K562 (cell line): Measurements from ENCODE around the gene VPS37B. TPM values are rescaled to one million over a fixed set of nuclear protein-coding genes. Genes with fewer than 3 reads are reported as not detected.

Source experiments
- CTCFL ChIP-seq: IDR thresholded peaks from 2 replicates; pipeline ENCODE4 v1.6.1; 2011; ENCODE audit warnings: borderline replicate concordance, low read depth, mild to moderate bottlenecking, moderate library complexity, low read length; ENCODE audit not compliant: insufficient read depth, poor library complexity, severe bottlenecking
- DPF2 ChIP-seq: fragments of 450-650 bp; IDR thresholded peaks from 2 replicates; pipeline ENCODE4 v1.6.1; 2016
- NR2C1 ChIP-seq, 2 experiments: fragments of 450-650 bp; IDR thresholded peaks; 2 replicates each; pipeline ENCODE4 v1.6.1; 2017; ENCODE audit warnings: mild to moderate bottlenecking in 2 of 2, antibody characterized with exemption in 1 of 2, inconsistent platforms in 1 of 2, missing compliant biosample characterization in 1 of 2, missing genetic modification characterization in 1 of 2
- OTX1 ChIP-seq: fragments of 450-650 bp; formaldehyde crosslinking; IDR thresholded peaks from 2 replicates; pipeline ENCODE4 v1.4.0; 2022; ENCODE audit warnings: mild to moderate bottlenecking
- TCF3 ChIP-seq: sonication (generic); formaldehyde crosslinking; IDR thresholded peaks from 2 replicates; pipeline ENCODE4 v1.4.0; 2020; ENCODE audit warnings: mild to moderate bottlenecking, missing genetic modification reagents
- XRCC4 ChIP-seq: IDR thresholded peaks from one replicate; pipeline ENCODE4 v1.6.1; 2011; ENCODE audit not compliant: insufficient read depth, insufficient read length; ENCODE audit errors: extremely low read depth
- YBX1 ChIP-seq: fragments of 450-650 bp; IDR thresholded peaks from 2 replicates; pipeline ENCODE4 v1.7.1; 2016; ENCODE audit warnings: mild to moderate bottlenecking
- ZBTB8A ChIP-seq: fragments of 450-650 bp; IDR thresholded peaks from 2 replicates; pipeline ENCODE4 v1.6.1; 2018; ENCODE audit warnings: mild to moderate bottlenecking, moderate library complexity; ENCODE audit not compliant: partially characterized antibody
- ZFP1 ChIP-seq: fragments of 450-650 bp; formaldehyde crosslinking; IDR thresholded peaks from 2 replicates; pipeline ENCODE4 v1.4.0; 2020; ENCODE audit warnings: mild to moderate bottlenecking, mixed read lengths
- ZNF165 ChIP-seq: fragments of 250-450 bp; sonication (Bioruptor Pico); IDR thresholded peaks from 2 replicates; pipeline ENCODE4 v1.4.0; 2020; ENCODE audit warnings: borderline replicate concordance
- polyA plus RNA-seq, 8 experiments: library from polyadenylated mRNA; depleted of rRNA in 4 of 8; stranded (reverse) in 5 of 8; unstranded in 3 of 8; fragments of >200 nt; fragmentation: Nextera tagmentation in 2 of 8; fragmentation: Illumina TruSeq in 1 of 8; extraction: Ambion mirVana in 2 of 8; extraction: Trizol in 1 of 8; gene quantifications; 2 replicates each; pipeline versions ENCODE4 v1.2.1 to v1.2.3, GENCODE V29; 2011 to 2014; ENCODE audit warnings: inconsistent platforms in 1 of 8, missing spikeins in 1 of 8
- total RNA-seq, 7 experiments: library from RNA; depleted of rRNA in 6 of 7; stranded (reverse); fragments of >200 nt in 6 of 7; fragmentation: Illumina TruSeq in 2 of 7; extraction: Trizol in 2 of 7; gene quantifications; 2 replicates each; pipeline versions ENCODE4 v1.2.1 to v1.2.3, GENCODE V29; 2011 to 2021; ENCODE audit warnings: low replicate concordance in 1 of 7
- TF ChIP-seq, protein P1 (sequence below): IDR thresholded peaks from 2 replicates; pipeline ENCODE4 v1.6.1; 2016; ENCODE audit warnings: missing genetic modification characterization, missing compliant biosample characterization
- TF ChIP-seq, protein P2 (sequence below): fragments of 200-600 bp; sonication (generic); IDR thresholded peaks from one replicate; pipeline ENCODE4 v1.6.1; 2012; ENCODE audit warnings: mild to moderate bottlenecking, low read depth, low read length, inconsistent platforms

VPS37B gene
- total and polyA plus RNA-seq, 9 of the 15 experiments (the other 6 are each of a cell fraction or from before 2014, with no cell fraction given) = 0.28 to 37.4 (median 17.9) TPM

GRCh38 chr12:122888232-122888752 is 7.6 kb downstream of the VPS37B start (continued):
- TF ChIP-seq, protein P1, sequence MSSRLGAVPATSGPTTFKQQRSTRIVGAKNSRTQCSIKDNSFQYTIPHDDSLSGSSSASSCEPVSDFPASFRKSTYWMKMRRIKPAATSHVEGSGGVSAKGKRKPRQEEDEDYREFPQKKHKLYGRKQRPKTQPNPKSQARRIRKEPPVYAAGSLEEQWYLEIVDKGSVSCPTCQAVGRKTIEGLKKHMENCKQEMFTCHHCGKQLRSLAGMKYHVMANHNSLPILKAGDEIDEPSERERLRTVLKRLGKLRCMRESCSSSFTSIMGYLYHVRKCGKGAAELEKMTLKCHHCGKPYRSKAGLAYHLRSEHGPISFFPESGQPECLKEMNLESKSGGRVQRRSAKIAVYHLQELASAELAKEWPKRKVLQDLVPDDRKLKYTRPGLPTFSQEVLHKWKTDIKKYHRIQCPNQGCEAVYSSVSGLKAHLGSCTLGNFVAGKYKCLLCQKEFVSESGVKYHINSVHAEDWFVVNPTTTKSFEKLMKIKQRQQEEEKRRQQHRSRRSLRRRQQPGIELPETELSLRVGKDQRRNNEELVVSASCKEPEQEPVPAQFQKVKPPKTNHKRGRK (tag) = no peak
- TF ChIP-seq ZBTB8A = no peak
- TF ChIP-seq OTX1 (CRISPR knock-in tag) = no peak
- no peak for TF ChIP-seq CTCFL
- TF ChIP-seq, protein P2, sequence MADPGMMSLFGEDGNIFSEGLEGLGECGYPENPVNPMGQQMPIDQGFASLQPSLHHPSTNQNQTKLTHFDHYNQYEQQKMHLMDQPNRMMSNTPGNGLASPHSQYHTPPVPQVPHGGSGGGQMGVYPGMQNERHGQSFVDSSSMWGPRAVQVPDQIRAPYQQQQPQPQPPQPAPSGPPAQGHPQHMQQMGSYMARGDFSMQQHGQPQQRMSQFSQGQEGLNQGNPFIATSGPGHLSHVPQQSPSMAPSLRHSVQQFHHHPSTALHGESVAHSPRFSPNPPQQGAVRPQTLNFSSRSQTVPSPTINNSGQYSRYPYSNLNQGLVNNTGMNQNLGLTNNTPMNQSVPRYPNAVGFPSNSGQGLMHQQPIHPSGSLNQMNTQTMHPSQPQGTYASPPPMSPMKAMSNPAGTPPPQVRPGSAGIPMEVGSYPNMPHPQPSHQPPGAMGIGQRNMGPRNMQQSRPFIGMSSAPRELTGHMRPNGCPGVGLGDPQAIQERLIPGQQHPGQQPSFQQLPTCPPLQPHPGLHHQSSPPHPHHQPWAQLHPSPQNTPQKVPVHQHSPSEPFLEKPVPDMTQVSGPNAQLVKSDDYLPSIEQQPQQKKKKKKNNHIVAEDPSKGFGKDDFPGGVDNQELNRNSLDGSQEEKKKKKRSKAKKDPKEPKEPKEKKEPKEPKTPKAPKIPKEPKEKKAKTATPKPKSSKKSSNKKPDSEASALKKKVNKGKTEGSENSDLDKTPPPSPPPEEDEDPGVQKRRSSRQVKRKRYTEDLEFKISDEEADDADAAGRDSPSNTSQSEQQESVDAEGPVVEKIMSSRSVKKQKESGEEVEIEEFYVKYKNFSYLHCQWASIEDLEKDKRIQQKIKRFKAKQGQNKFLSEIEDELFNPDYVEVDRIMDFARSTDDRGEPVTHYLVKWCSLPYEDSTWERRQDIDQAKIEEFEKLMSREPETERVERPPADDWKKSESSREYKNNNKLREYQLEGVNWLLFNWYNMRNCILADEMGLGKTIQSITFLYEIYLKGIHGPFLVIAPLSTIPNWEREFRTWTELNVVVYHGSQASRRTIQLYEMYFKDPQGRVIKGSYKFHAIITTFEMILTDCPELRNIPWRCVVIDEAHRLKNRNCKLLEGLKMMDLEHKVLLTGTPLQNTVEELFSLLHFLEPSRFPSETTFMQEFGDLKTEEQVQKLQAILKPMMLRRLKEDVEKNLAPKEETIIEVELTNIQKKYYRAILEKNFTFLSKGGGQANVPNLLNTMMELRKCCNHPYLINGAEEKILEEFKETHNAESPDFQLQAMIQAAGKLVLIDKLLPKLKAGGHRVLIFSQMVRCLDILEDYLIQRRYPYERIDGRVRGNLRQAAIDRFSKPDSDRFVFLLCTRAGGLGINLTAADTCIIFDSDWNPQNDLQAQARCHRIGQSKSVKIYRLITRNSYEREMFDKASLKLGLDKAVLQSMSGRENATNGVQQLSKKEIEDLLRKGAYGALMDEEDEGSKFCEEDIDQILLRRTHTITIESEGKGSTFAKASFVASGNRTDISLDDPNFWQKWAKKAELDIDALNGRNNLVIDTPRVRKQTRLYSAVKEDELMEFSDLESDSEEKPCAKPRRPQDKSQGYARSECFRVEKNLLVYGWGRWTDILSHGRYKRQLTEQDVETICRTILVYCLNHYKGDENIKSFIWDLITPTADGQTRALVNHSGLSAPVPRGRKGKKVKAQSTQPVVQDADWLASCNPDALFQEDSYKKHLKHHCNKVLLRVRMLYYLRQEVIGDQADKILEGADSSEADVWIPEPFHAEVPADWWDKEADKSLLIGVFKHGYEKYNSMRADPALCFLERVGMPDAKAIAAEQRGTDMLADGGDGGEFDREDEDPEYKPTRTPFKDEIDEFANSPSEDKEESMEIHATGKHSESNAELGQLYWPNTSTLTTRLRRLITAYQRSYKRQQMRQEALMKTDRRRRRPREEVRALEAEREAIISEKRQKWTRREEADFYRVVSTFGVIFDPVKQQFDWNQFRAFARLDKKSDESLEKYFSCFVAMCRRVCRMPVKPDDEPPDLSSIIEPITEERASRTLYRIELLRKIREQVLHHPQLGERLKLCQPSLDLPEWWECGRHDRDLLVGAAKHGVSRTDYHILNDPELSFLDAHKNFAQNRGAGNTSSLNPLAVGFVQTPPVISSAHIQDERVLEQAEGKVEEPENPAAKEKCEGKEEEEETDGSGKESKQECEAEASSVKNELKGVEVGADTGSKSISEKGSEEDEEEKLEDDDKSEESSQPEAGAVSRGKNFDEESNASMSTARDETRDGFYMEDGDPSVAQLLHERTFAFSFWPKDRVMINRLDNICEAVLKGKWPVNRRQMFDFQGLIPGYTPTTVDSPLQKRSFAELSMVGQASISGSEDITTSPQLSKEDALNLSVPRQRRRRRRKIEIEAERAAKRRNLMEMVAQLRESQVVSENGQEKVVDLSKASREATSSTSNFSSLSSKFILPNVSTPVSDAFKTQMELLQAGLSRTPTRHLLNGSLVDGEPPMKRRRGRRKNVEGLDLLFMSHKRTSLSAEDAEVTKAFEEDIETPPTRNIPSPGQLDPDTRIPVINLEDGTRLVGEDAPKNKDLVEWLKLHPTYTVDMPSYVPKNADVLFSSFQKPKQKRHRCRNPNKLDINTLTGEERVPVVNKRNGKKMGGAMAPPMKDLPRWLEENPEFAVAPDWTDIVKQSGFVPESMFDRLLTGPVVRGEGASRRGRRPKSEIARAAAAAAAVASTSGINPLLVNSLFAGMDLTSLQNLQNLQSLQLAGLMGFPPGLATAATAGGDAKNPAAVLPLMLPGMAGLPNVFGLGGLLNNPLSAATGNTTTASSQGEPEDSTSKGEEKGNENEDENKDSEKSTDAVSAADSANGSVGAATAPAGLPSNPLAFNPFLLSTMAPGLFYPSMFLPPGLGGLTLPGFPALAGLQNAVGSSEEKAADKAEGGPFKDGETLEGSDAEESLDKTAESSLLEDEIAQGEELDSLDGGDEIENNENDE = no peak
- peak; percentile 20; the same call in 1 of the 2 replicates for TF ChIP-seq TCF3 (CRISPR knock-in tag)
- TF ChIP-seq ZNF165 = no peak
- peak; percentile 22; the same call in 1 of the 2 replicates for TF ChIP-seq NR2C1 (IDR thresholded peaks at IDR 0.05)
- TF ChIP-seq NR2C1 (tag; IDR thresholded peaks at IDR 0.05) = peak; percentile 12; the same call in 1 of the 2 replicates
- TF ChIP-seq YBX1 = no peak
- TF ChIP-seq ZFP1 (CRISPR knock-in tag) = no peak
- TF ChIP-seq XRCC4 = no peak
- 0 out of 2 replicates have a peak, but pooled peaks have one; percentile 44 for TF ChIP-seq DPF2
